Osteoblast (primary cell): ENCODE data around the gene NDST3. TPM values are rescaled to one million over a fixed set of nuclear protein-coding genes. Genes with fewer than 3 reads are reported as not detected.

ENCODE experiments used
- DNase-seq: peaks from one replicate; pipeline ENCODE4 v3.0.0; 2011; ENCODE audit warnings: low spot score, mixed read lengths; ENCODE audit not compliant: insufficient read length; ENCODE audit errors: missing footprints
- H2AFZ ChIP-seq: 2 replicates; pipeline ENCODE4 v1.6.0; 2011; ENCODE audit warnings: mild to moderate bottlenecking, low read length
- H3K27ac ChIP-seq: 2 replicates; pipeline ENCODE4 v1.5.1; 2011; ENCODE audit warnings: mild to moderate bottlenecking, low read depth, low read length, moderate library complexity
- H3K27me3 ChIP-seq: 2 replicates; pipeline ENCODE4 v1.6.0; 2012; ENCODE audit warnings: mild to moderate bottlenecking, control low read depth, inconsistent platforms, low read length, moderate library complexity; ENCODE audit not compliant: insufficient read depth
- H3K36me3 ChIP-seq: 2 replicates; pipeline ENCODE4 v1.5.1; 2011; ENCODE audit warnings: mild to moderate bottlenecking, low read length, control low read depth, moderate library complexity; ENCODE audit not compliant: insufficient read depth
- H3K4me1 ChIP-seq: 2 replicates; pipeline ENCODE4 v1.5.1; 2011; ENCODE audit warnings: mild to moderate bottlenecking, low read length, control low read depth, moderate library complexity; ENCODE audit not compliant: insufficient read depth
- H3K4me2 ChIP-seq: 2 replicates; pipeline ENCODE4 v1.6.0; 2011; ENCODE audit warnings: mild to moderate bottlenecking, low read length; ENCODE audit not compliant: insufficient read depth
- H3K4me3 ChIP-seq: fragments of 200-600 bp; sonication (generic); 3 replicates; pipeline ENCODE4 v1.5.1; 2012; ENCODE audit warnings: mild to moderate bottlenecking, low read length, inconsistent platforms; ENCODE audit not compliant: insufficient read depth
- H3K79me2 ChIP-seq: 2 replicates; pipeline ENCODE4 v1.6.0; 2012; ENCODE audit warnings: mild to moderate bottlenecking, low read length, control low read depth, inconsistent platforms; ENCODE audit not compliant: insufficient read depth
- H3K9me3 ChIP-seq: 2 replicates; pipeline ENCODE4 v1.5.1; 2011; ENCODE audit warnings: low read depth, low read length, control low read depth
- H4K20me1 ChIP-seq: 2 replicates; pipeline ENCODE4 v1.6.0; 2012; ENCODE audit warnings: mild to moderate bottlenecking, low read length, control low read depth; ENCODE audit not compliant: insufficient read depth
- CTCF ChIP-seq: IDR thresholded peaks from 2 replicates; pipeline ENCODE4 v1.5.1; 2011; ENCODE audit warnings: mild to moderate bottlenecking, low read depth, low read length, moderate library complexity; ENCODE audit errors: extremely low read depth
- total RNA-seq: library from RNA; depleted of rRNA; stranded (reverse); fragments of >200 nt; gene quantifications from 2 replicates; pipeline ENCODE4 v1.2.3, GENCODE V29; 2012

Gene NDST3
- total RNA-seq, 1 donor = not detected

GRCh38 chr4:118268780-118269179 lies 234.5 kb downstream of the NDST3 start:
- TF ChIP-seq CTCF = no peak
- H3K4me3 ChIP-seq = no peak overlapping the region

GRCh38 chr4:118270492-118270891 lies 236.2 kb downstream of the NDST3 start:
- Histone ChIP-seq H3K9me3 (no peaks in the 10 kb centered on the region), H3K27me3 (peaks cover 7% of the 10 kb centered on the region), H3K36me3 (no peaks in the 10 kb centered on the region), H2AFZ (no peak overlapping the region), H3K4me1 (no peaks in the 10 kb centered on the region), H4K20me1 (no peaks in the 10 kb centered on the region), H3K4me2 (no peak overlapping the region), H3K4me3 (no peak overlapping the region), H3K27ac (no peak overlapping the region), H3K79me2 (no peaks in the 10 kb centered on the region)
- DNase-seq = peak; percentile 43
- TF ChIP-seq CTCF = peak; percentile 62

More at GRCh38 chr4:118268780-118269179, 234.5 kb downstream of the NDST3 start:
- Histone ChIP-seq H2AFZ (no peak overlapping the region), H3K4me2 (no peak overlapping the region), H3K79me2 (no peaks in the 10 kb centered on the region), H3K27me3 (peaks cover 12% of the 10 kb centered on the region), H3K27ac (no peak overlapping the region), H3K9me3 (no peaks in the 10 kb centered on the region), H4K20me1 (no peaks in the 10 kb centered on the region), H3K36me3 (no peaks in the 10 kb centered on the region), H3K4me1 (no peaks in the 10 kb centered on the region)
- DNase-seq = no peak

- no peaks in the 10 kb centered on the region for H3K36me3 ChIP-seq
- H3K9me3 ChIP-seq = no peaks in the 10 kb centered on the region
- no peak overlapping the region for H3K4me3 ChIP-seq
- no peak overlapping the region for H2AFZ ChIP-seq
- peak; percentile 42 for DNase-seq
- no peak for TF ChIP-seq CTCF
- no peaks in the 10 kb centered on the region for H4K20me1 ChIP-seq
- no peaks in the 10 kb centered on the region for H3K4me1 ChIP-seq
- H3K79me2 ChIP-seq = no peaks in the 10 kb centered on the region
- no peak overlapping the region for H3K4me2 ChIP-seq
- H3K27me3 ChIP-seq = peaks cover 7% of the 10 kb centered on the region
- H3K27ac ChIP-seq = no peak overlapping the region
These were observed 237.5 kb downstream of the NDST3 start for GRCh38 chr4:118271788-118272187.

GRCh38 chr4:118273642-118274041 lies 239.4 kb downstream of the NDST3 start:
- Histone ChIP-seq H3K4me3 (no peak overlapping the region), H3K36me3 (no peaks in the 10 kb centered on the region), H2AFZ (no peak overlapping the region), H3K4me2 (no peak overlapping the region), H3K9me3 (no peaks in the 10 kb centered on the region), H3K27ac (no peak overlapping the region), H4K20me1 (peaks cover under 1% of the 10 kb centered on the region), H3K27me3 (peaks cover 7% of the 10 kb centered on the region), H3K79me2 (peaks cover 1% of the 10 kb centered on the region), H3K4me1 (no peaks in the 10 kb centered on the region)
- no peak for TF ChIP-seq CTCF
- no peak for DNase-seq
